Thoracic aorta endothelial cell (primary cell): Measurements from ENCODE around the gene SERPINB4. TPM values are rescaled to one million over a fixed set of nuclear protein-coding genes. Genes with fewer than 3 reads are reported as not detected.

ENCODE experiments used
- total RNA-seq: library from RNA; depleted of rRNA; stranded (reverse); fragments of >200 nt; gene quantifications from 2 replicates; pipeline ENCODE4 v1.2.3, GENCODE V29; 2012

SERPINB4 gene
- not detected in 2 replicates for total RNA-seq

GRCh38 chr18:63644142-63644541 lies at the start of gene SERPINB4:
TSS of gene SERPINB4 (minus strand) at chr18:63644256. CDS start at chr18:63643577, 679 bp downstream.

GRCh38 chr18:63661750-63662149 lies 17.7 kb upstream of the SERPINB4 start, which contains the start of gene SERPINB3:
TSS of gene SERPINB3 (minus strand) at chr18:63661893. CDS start at chr18:63661216, 677 bp downstream.

Other genes starting within 250 kb of the SERPINB4 start
- 44.9 and 47.9 TPM in 2 replicates for gene VPS4B, start 221.8 kb downstream of the SERPINB4 start, total RNA-seq
- not detected in 2 replicates for gene SERPINB5, start 167.3 kb downstream of the SERPINB4 start, total RNA-seq
- gene SERPINB12, start 101.9 kb downstream of the SERPINB4 start, total RNA-seq, result not detected in 2 replicates
- 0.13 TPM in 1 of 2 replicates, not detected in the other for gene SERPINB13, start 56.9 kb downstream of the SERPINB4 start, total RNA-seq
- not detected in 2 replicates for gene SERPINB3, start 17.6 kb upstream of the SERPINB4 start, total RNA-seq
- gene SERPINB11, start 58.7 kb upstream of the SERPINB4 start, total RNA-seq, result not detected in 2 replicates
- gene SERPINB7, start 131.2 kb upstream of the SERPINB4 start, total RNA-seq, result not detected in 2 replicates
- gene SERPINB2, start 243.4 kb upstream of the SERPINB4 start, total RNA-seq, result 28.1 and 37.5 TPM in 2 replicates